GM21737 (cell line): ENCODE measurements around the gene STK32B.

Experiments
- ATAC-seq: cut with Tn5 transposase; IDR thresholded peaks from one replicate; pipeline ENCODE4 v1.9.1; 2021; ENCODE audit warnings: mild to moderate bottlenecking, moderate library complexity; ENCODE audit not compliant: unreplicated experiment

Gene STK32B

GRCh38 chr4:5120468-5120867, 69.2 kb downstream of the STK32B start:
- ATAC-seq, result no peak

- ATAC-seq, result no peak
Observed at GRCh38 chr4:5122114-5122513, 70.8 kb downstream of the STK32B start.

GRCh38 chr4:5124876-5125275, 73.6 kb downstream of the STK32B start:
- no peak for ATAC-seq

- no peak for ATAC-seq
Observed at GRCh38 chr4:5125321-5125720, 74.0 kb downstream of the STK32B start.

- no peak for ATAC-seq
Observed at GRCh38 chr4:5126231-5126630, 75.0 kb downstream of the STK32B start.

- no peak for ATAC-seq
Observed at GRCh38 chr4:5126857-5127256, 75.6 kb downstream of the STK32B start.

GRCh38 chr4:5127556-5127955, 76.3 kb downstream of the STK32B start:
- ATAC-seq, result no peak

GRCh38 chr4:5128569-5128968, 77.3 kb downstream of the STK32B start:
- ATAC-seq, result no peak

GRCh38 chr4:5133201-5133600, 81.9 kb downstream of the STK32B start:
- ATAC-seq, result no peak

GRCh38 chr4:5133933-5134594, 82.8 kb downstream of the STK32B start:
- ATAC-seq, result no peak

- ATAC-seq, result no peak
Observed at GRCh38 chr4:5134620-5135019, 83.3 kb downstream of the STK32B start.

- no peak for ATAC-seq
Observed at GRCh38 chr4:5137226-5137625, 85.9 kb downstream of the STK32B start.

- no peak for ATAC-seq
Observed at GRCh38 chr4:5137927-5138326, 86.6 kb downstream of the STK32B start.

- no peak for ATAC-seq
Observed at GRCh38 chr4:5138389-5138788, 87.1 kb downstream of the STK32B start.

GRCh38 chr4:5139141-5139540, 87.9 kb downstream of the STK32B start:
- ATAC-seq, result no peak

GRCh38 chr4:5141802-5142201, 90.5 kb downstream of the STK32B start:
- no peak for ATAC-seq

- no peak for ATAC-seq
Observed at GRCh38 chr4:5142726-5143125, 91.4 kb downstream of the STK32B start.

GRCh38 chr4:5143306-5143861, 92.1 kb downstream of the STK32B start:
- ATAC-seq, result no peak

- ATAC-seq, result no peak
Observed at GRCh38 chr4:5143940-5144339, 92.7 kb downstream of the STK32B start.

- no peak for ATAC-seq
Observed at GRCh38 chr4:5144384-5144783, 93.1 kb downstream of the STK32B start.

- ATAC-seq, result no peak
Observed at GRCh38 chr4:5146248-5146647, 95.0 kb downstream of the STK32B start.

GRCh38 chr4:5152521-5152920, 101.2 kb downstream of the STK32B start:
- ATAC-seq, result no peak

- ATAC-seq, result no peak
Observed at GRCh38 chr4:5156682-5157081, 105.4 kb downstream of the STK32B start.
